Astrocyte of the cerebellum (primary cell): ENCODE data around the gene KRT80.

Source experiments
- DNase-seq: peaks from one replicate; pipeline ENCODE4 v3.0.0-alpha.2; 2011; ENCODE audit warnings: low read depth
- H3K4me3 ChIP-seq: 2 replicates; pipeline ENCODE4 v1.5.1; 2011; ENCODE audit warnings: mild to moderate bottlenecking, low read depth, low read length, moderate library complexity
- in situ Hi-C: cut with HindIII; loops from 2 replicates; pipeline ENCODE4 v1.10.0; 2017; ENCODE audit warnings: low sequenced_read_pairs
- TF ChIP-seq, protein P1 (sequence below): IDR thresholded peaks from 2 replicates; pipeline ENCODE4 v1.5.1; 2012; ENCODE audit warnings: low read length, low read depth, moderate library complexity, mild to moderate bottlenecking; ENCODE audit errors: missing control alignments

Gene KRT80

DNA sequence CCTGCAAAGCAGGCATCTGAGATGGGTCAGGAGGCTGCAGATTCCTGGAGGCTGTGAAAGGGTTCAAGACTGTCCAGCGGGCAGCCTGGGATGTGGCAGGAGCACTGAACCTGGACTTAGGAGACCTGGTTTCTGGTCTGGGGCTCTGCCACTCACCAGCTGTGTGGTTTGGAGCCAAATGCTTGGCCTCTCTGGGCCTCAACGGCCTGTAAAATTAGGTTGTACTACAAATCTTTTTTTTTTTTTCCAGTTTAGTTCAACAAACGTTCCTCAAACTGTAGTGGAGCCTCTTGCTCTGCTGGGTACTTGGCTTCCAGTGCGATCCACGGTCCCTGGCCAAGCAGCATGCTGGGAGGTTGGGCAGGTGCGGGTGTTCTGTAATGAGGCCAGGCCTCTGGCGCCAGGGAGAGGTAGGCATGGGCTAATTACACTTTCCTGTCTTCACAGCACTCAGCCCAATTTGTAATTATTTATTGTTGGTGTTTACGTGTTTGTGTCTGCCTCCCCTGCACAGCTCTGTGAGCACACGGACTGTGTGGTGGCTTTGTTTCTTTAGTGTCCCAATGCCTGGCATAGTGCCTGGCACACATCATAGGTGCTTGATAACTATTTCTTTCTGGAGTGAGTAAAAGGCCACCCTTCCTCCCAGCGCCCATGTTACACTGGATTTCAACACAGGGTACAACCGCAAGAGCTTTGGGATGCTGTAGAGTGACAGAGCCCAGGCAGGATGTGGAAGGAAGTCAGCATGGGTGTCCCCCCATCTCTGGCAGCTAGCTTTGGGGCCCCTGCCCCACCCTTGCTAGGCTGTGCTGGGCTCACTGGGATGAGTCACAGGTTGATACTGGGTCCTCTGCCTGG, 5.8 kb upstream of the KRT80 start:
- in situ Hi-C loops = no loop called here
- TF ChIP-seq, protein P1, sequence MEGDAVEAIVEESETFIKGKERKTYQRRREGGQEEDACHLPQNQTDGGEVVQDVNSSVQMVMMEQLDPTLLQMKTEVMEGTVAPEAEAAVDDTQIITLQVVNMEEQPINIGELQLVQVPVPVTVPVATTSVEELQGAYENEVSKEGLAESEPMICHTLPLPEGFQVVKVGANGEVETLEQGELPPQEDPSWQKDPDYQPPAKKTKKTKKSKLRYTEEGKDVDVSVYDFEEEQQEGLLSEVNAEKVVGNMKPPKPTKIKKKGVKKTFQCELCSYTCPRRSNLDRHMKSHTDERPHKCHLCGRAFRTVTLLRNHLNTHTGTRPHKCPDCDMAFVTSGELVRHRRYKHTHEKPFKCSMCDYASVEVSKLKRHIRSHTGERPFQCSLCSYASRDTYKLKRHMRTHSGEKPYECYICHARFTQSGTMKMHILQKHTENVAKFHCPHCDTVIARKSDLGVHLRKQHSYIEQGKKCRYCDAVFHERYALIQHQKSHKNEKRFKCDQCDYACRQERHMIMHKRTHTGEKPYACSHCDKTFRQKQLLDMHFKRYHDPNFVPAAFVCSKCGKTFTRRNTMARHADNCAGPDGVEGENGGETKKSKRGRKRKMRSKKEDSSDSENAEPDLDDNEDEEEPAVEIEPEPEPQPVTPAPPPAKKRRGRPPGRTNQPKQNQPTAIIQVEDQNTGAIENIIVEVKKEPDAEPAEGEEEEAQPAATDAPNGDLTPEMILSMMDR = no peak
- H3K4me3 ChIP-seq = no peak overlapping the region
- DNase-seq = no peak

DNA sequence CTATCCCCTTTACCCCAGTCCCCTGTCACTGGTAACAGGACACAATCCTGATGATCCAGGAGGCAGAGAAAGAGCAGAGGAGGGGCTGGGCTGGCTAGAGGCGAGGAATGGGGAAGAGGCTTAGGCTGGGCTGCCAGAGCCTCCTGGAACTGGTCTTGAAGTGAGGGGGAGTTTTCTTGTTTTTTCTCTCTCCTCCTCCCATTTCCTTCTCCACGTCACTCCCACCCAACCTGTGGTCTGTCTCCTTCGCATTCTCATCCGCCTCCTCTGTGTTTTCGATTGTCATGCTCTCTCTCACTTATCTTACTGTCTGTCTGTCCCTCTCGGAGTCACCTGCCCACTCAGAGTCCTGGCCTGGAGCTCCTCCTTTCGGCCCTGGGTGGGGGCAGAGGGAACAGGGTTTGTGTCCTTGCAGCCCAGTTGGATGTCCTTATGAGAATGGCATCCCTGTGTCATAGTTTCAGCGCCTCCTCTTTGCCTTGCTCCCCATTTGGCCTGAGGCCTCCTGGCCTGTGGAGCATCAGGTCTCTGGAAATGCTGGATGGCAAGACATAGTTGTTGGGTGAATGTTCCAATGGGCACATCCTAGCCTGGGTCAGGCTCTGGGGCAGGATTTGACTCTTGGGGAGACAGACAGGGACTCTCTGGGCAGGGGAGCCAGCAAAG, 3.4 kb upstream of the KRT80 start:
- no peak overlapping the region for H3K4me3 ChIP-seq
- in situ Hi-C loops = no loop called here
- TF ChIP-seq, protein P1 = no peak
- DNase-seq = no peak

DNA sequence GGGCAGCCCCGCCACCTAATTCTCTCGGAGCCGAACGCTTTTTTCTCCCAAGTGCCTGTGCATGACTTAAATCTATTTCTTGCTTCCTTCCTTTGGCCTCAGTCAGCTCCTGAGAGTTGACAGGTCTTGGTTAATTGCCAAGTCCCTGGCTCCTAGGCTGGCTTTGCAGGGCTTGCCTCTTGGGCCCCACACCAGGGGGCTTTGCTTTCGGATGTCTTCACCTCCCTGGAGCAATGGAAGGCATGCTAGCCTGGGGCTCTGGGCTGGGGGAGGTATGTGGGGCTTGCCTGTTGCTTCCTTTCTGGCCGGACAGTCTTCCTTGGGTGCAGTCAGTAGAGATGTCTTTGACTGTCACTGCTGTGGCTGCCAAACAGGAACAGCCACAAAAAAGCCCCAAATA, 2.2 kb upstream of the KRT80 start:
- in situ Hi-C loops = no loop called here
- DNase-seq = no peak
- no peak overlapping the region for H3K4me3 ChIP-seq
- TF ChIP-seq, protein P1 = no peak

DNA sequence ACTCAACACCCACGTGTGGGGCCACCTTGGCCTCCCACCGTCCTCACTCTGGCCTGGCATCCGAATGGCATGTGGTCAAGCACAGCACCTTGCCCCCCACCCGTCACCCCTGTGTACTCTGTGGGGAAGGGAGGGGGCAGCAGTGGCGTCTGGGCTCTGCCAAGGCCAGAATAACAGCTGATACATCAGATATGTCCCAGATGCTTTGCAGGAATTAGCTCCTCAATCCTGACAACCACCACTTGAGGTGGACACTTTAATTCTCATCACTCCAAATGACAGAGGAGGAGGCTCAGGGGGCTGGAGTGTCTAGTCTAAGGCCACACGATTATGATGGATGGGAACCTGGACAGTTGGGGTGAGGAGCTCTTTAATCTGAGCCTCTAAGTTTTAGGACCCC, 1.7 kb upstream of the KRT80 start:
- no peak overlapping the region for H3K4me3 ChIP-seq
- TF ChIP-seq, protein P1 = no peak
- DNase-seq = no peak
- in situ Hi-C loops = no loop called here

DNA sequence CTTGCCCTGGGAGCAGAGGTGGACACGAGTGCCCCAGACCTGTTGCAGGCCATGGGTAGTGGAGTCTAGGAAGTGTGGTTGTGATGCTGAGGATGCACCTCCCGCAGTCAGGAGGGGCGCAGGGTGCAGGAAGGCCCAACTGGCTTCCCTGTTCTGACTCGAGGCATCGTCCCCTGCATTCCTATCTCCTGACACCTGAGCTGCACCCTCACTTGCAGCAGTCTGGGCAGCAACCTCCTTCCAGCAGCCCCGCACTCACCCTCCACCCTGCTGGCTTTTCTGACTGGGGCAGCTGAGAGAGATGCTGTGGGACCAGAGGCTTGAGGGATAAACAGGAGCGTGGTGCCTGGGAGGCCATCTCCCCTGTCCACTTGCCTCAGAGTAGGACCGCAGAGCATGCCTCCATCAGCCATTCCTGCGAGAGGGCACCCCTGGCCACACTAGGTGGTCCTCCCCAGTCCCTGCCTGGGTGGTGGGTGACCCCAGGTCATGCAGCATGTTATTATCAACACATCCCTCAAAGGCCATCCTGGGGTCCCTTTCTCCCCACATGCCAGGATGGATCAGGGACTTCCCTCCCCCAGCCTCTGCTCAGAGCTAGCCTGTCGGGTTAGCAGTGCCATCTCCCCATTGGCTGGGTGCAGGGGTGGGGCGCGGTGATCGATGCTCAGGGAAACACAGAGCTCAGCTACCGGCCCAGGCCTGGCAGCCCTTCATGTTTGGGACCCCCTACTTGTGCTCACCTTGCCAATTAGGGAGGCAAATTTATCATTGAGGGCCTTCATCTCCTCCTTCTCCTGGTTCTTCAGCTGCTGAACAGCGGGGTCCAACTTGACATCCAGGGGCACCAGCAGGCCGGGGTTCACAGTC, 719 bp downstream of the KRT80 start:
- TF ChIP-seq, protein P1 = no peak
- H3K4me3 ChIP-seq = no peak overlapping the region
- DNase-seq = no peak
- in situ Hi-C loops = no loop called here
